Measurements from ENCODE around the gene HOXD12.

GRCh38 chr2:176110415-176111308 lies 11.1 kb downstream of the HOXD12 start:
- TF ChIP-seq POLR2A (IDR thresholded peaks at IDR 0.05; ENCODE audit: low read depth, low read length) (no peak), TAF1 (IDR thresholded peaks at IDR 0.05; ENCODE audit: borderline replicate concordance, low read depth, low read length) (no peak), POLR2AphosphoS5 (IDR thresholded peaks at IDR 0.05; ENCODE audit: low read depth, low read length) (no peak)
